Central memory CD8-positive, alpha-beta T cell (primary cell): ENCODE results near the gene SEC61A2.
A peak's percentile ranks its signal among the peaks of the same experiment; 100 is the strongest.

Experiments
- ATAC-seq: fragments of 150-1000 bp; cut with Tn5 transposase; replicated peaks from 2 replicates; pipeline ENCODE4 v1.10.0; 2022; ENCODE audit warnings: mild to moderate bottlenecking, moderate FRiP score, moderate number of reproducible peaks; ENCODE audit not compliant: poor library complexity, severe bottlenecking; ENCODE audit errors: extremely low read depth
- DNase-seq, 2 donors: peaks; one replicate each; pipeline ENCODE4 v3.0.0; 2021; ENCODE audit warnings: low spot score in 2 of 2
- H3K27ac Mint-ChIP-seq: one replicate; pipeline ENCODE4 v1.8.0; 2022; ENCODE audit warnings: low read depth, mild to moderate bottlenecking, moderate library complexity, mixed read lengths
- H3K27me3 Mint-ChIP-seq: one replicate; pipeline ENCODE4 v1.8.0; 2022; ENCODE audit warnings: mixed read lengths
- H3K36me3 Mint-ChIP-seq: one replicate; pipeline ENCODE4 v1.8.0; 2022; ENCODE audit warnings: mild to moderate bottlenecking, moderate library complexity, mixed read lengths; ENCODE audit not compliant: insufficient read depth
- H3K4me1 Mint-ChIP-seq: one replicate; pipeline ENCODE4 v1.8.0; 2022; ENCODE audit warnings: mixed read lengths
- H3K4me3 Mint-ChIP-seq: one replicate; pipeline ENCODE4 v1.8.0; 2022; ENCODE audit warnings: mild to moderate bottlenecking, moderate library complexity, mixed read lengths
- H3K9me3 Mint-ChIP-seq: one replicate; pipeline ENCODE4 v1.8.0; 2022; ENCODE audit warnings: mixed read lengths

The SEC61A2 gene

DNA sequence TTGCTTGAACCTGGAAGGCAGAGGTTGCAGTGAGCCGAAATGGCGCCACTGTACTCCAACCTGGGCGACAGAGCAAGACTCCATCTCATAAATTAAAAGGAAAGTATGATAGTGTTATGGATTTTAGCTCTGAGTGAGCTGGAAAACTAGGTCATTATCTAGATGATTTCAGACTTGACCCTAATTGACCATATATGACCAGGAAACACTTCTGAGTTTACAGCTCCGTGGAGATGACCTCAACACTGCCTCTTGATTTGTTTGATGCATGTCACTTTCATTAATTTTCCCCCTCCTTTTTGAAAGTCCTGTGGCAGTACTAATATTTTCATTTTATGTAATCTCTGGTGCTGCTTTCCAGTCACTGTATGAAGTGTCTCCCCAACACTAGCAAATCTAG lies 7.8 kb upstream of the SEC61A2 start:
- no peak overlapping the region for H3K4me3 Mint-ChIP-seq

DNA sequence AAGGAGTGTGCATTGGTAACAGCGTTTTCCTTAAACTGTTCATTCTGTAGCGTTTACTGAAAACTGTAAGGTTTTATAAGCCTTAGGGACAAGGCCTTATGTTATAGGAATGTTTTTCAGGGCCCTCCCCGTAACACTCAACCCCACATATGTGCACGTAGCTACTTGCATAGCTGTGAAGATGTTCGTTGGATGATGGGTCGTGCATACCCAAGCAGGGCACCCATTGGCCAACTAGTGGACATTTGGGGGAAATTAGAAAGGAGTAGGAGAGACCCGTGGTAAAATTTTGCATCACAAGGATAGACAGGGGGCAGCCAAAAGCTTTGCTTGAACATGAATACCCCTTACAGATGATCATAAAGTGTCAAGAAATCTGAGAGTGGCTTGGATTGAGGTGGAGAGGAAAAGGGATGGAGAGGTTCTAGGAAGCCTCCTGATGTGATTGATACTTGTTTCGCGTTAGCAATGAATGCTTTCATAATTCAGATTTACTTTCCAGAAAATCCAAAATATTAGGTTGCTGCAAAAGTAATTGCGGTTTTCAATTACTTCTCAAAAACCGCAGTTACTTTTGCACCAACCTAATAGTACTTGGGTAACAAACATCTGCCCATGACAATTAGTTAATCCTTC lies 878 bp downstream of the SEC61A2 start:
- DNase-seq (peak in 1 of 2 donors; percentile 20), ATAC-seq (peak; percentile 43)
- Mint-ChIP-seq H3K27ac (peak overlapping the region; percentile 92), H3K36me3 (peaks cover 11% of the 10 kb centered on the region), H3K4me3 (peak overlapping the region; percentile 84), H3K4me1 (peaks cover 18% of the 10 kb centered on the region), H3K27me3 (no peaks in the 10 kb centered on the region), H3K9me3 (no peaks in the 10 kb centered on the region)

More for the DNA sequence above, 7.8 kb upstream of the SEC61A2 start:
- ATAC-seq (no peak), DNase-seq (no peak)
- Mint-ChIP-seq H3K4me1 (peaks cover 15% of the 10 kb centered on the region), H3K9me3 (no peaks in the 10 kb centered on the region), H3K27ac (peak overlapping the region; percentile 92), H3K36me3 (peaks cover 26% of the 10 kb centered on the region), H3K27me3 (no peaks in the 10 kb centered on the region)

DNA sequence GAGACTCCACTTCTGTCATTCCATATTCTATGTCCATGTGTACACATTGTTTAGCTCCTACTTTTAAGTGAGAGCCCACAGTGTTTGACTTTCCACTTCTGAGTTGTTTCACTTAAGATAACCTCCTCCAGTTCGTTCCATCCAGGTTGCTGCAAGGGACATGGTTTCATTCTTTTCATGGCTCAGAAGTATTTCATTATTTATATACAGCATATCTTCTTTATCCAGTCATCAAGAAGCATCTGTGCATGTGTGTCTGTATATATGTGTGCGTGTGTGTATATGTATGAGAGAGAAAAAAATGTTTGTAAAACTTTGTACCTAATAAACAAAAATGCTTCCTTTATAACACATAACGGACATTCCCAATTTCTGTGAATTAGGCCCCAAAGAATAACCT lies 6.2 kb downstream of the SEC61A2 start:
- no peak for ATAC-seq
- Mint-ChIP-seq H3K9me3 (no peaks in the 10 kb centered on the region), H3K36me3 (peaks cover 22% of the 10 kb centered on the region), H3K4me3 (no peak overlapping the region), H3K27me3 (no peaks in the 10 kb centered on the region), H3K4me1 (peaks cover 4% of the 10 kb centered on the region), H3K27ac (no peak overlapping the region)
- DNase-seq, result no peak

DNA sequence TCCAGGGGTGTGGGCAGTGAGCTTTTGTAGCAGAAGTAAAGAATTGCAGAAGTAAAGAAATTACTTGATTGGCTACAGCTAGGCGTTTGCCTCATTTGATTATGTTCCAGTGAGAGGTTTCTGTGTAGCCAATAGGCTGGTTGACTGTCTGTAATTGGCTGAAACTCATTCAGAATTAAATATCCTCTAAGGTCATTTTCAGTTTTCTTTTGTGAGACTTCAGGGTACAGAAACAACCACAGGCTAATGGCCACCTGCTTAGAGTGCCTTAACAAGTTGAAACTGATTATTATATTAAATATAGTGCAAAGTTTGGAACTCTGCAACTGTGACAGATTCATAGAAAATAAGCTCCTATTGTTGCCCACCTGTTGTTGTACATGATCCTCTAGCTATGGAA lies 10.6 kb downstream of the SEC61A2 start:
- H3K4me3 Mint-ChIP-seq, result no peak overlapping the region
- H3K36me3 Mint-ChIP-seq, result peaks cover 33% of the 10 kb centered on the region
- ATAC-seq, result no peak
- no peak overlapping the region for H3K27ac Mint-ChIP-seq
- no peaks in the 10 kb centered on the region for H3K4me1 Mint-ChIP-seq
- H3K9me3 Mint-ChIP-seq, result no peaks in the 10 kb centered on the region
- H3K27me3 Mint-ChIP-seq, result no peaks in the 10 kb centered on the region
- no peak for DNase-seq

DNA sequence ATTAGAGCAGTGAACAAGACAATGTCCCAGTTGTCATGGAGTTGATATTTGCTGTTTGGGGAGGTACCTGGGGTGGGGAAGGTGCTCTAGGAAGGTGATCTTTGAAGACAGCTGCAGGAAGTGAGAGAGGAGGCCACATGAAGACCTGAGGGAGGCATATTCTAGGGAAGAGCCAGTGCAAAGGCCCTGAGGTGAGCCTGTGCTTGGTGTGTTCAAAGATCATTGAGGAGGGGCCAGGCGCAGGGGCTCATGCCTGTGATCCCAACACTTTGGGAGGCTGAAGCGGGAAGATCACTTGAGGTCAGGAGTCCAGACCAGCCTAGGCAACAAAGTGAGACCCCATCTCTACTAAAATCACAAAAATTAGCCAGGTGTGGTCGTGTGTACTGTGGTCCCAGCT lies 15.1 kb downstream of the SEC61A2 start:
- DNase-seq (no peak), ATAC-seq (no peak)
- H3K27me3 Mint-ChIP-seq, result no peaks in the 10 kb centered on the region
- no peaks in the 10 kb centered on the region for H3K4me1 Mint-ChIP-seq
- peak overlapping the region; percentile 2 for H3K27ac Mint-ChIP-seq
- no peak overlapping the region for H3K4me3 Mint-ChIP-seq
- no peaks in the 10 kb centered on the region for H3K9me3 Mint-ChIP-seq
- peaks cover 25% of the 10 kb centered on the region for H3K36me3 Mint-ChIP-seq

DNA sequence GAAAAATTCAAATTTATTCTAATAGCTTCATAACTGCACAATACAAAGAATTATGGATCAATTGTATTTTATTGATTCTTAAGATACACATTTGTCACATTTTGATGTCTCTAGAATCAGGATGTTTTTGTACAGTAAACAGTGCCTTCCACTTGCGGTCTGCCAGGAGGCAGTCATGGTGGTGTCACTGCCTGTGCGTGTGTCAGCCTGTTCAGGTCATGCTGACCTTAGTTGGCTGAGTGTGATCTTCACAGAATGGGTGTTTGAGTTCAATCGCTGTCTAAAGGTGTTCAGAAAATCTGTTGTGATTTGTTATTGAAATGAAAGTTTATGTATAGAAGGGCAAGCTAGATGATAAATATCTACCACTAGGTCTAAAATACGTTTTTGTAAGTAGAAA lies 20.7 kb downstream of the SEC61A2 start:
- Mint-ChIP-seq H3K4me3 (no peak overlapping the region), H3K27ac (no peak overlapping the region), H3K4me1 (no peaks in the 10 kb centered on the region), H3K36me3 (peaks cover 39% of the 10 kb centered on the region), H3K9me3 (no peaks in the 10 kb centered on the region), H3K27me3 (no peaks in the 10 kb centered on the region)
- ATAC-seq (no peak), DNase-seq (no peak)

DNA sequence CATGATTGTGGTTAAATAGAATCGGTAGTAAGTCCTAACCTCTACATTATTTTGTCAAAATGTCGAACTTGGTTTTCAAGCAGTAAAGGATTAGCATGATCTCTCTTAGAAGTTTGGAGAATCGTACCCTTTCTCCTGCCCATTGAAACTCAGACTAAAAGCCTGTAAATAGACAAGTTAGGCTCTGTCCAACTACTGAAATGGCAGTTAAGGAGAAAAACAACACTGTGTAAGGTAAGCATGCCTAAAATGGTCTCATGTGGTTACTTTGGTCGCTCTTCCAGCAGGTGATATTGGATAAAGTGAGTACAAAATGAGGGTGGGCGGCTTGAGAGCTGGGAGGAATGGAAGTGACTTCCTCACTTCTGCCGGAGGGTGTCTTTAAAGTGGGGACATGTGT lies 25.0 kb downstream of the SEC61A2 start:
- Mint-ChIP-seq H3K4me3 (no peak overlapping the region), H3K27ac (no peak overlapping the region)
- ATAC-seq, result no peak

DNA sequence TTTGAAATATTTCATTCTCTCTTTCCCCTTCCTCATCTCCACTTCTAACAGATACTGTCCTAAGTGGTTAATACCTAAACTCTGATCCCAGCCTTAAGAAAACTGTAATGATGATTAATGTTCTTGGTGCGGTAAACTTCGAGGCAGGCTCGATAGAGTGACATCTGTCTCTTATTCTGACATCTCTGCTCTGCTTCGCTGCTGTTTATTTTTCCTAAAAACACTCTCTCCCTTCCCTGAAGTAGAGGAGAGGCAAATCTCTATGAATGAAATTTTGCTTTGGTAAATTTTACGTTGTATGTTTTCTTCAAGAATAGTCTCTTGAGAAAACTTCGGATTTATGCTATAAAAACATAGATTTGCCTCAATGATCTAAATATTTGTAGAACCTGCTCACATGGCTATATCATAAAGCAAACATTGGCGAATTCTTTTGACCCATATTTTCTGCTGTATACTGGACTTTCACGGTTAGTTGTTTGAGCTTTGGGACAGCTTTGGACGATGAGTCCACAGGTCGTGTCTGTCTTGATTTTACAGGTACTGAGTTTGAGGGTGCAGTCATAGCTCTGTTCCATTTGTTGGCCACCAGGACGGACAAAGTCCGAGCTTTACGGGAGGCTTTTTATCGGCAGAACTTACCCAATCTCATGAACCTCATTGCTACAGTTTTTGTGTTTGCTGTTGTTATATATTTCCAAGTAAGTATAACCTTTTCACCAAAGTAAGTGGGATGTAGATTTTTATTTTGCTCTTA lies 27.1 kb downstream of the SEC61A2 start:
- peaks cover 24% of the 10 kb centered on the region for H3K36me3 Mint-ChIP-seq

More for the DNA sequence above, 25.0 kb downstream of the SEC61A2 start:
- Mint-ChIP-seq H3K4me1 (no peaks in the 10 kb centered on the region), H3K9me3 (no peaks in the 10 kb centered on the region), H3K36me3 (peaks cover 32% of the 10 kb centered on the region), H3K27me3 (no peaks in the 10 kb centered on the region)
- no peak for DNase-seq

DNA sequence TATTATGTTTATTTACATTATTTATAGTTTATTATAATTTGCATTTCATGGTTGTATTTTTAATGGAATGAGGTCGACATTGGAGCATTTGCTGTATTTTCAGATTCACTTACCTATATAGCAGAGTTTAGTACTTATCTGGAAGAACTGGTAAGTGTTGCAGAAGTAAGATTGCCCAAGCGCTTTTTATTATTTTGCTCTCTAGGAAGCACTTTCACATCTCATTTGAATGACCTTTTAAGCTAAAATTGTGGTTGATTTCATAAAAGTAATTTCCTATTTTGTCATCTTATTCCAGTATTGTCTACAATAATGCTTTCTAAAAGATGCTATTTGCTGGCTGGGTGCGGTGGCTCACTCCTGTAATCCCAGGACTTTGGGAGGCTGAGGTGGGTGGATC lies 28.6 kb downstream of the SEC61A2 start:
- H3K4me3 Mint-ChIP-seq, result no peak overlapping the region
- no peak overlapping the region for H3K27ac Mint-ChIP-seq
- H3K9me3 Mint-ChIP-seq, result no peaks in the 10 kb centered on the region
- DNase-seq (no peak), ATAC-seq (no peak)
- no peaks in the 10 kb centered on the region for H3K4me1 Mint-ChIP-seq
- H3K36me3 Mint-ChIP-seq, result peaks cover 23% of the 10 kb centered on the region
- H3K27me3 Mint-ChIP-seq, result no peaks in the 10 kb centered on the region

More for the DNA sequence above, 27.1 kb downstream of the SEC61A2 start:
- H3K27ac Mint-ChIP-seq, result no peak overlapping the region
- no peaks in the 10 kb centered on the region for H3K27me3 Mint-ChIP-seq
- DNase-seq, result no peak
- no peaks in the 10 kb centered on the region for H3K9me3 Mint-ChIP-seq
- no peak overlapping the region for H3K4me3 Mint-ChIP-seq
- no peak for ATAC-seq
- H3K4me1 Mint-ChIP-seq, result no peaks in the 10 kb centered on the region

DNA sequence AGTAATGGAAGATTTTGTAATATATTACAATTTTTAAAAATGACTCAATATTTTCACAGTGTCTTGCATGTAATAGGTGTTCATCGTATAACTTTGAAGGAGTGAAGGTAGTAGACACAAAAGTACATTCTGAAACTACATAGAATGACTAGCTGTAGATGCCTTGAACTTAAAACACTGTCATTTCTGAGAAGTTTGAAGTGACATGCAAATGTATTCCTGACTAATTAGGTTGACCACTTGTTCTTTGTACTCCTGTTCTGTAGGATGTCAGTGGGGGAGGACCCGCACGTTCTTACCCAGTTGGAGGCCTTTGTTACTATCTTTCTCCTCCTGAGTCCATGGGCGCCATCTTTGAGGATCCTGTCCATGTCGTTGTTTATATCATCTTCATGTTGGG lies 31.2 kb downstream of the SEC61A2 start:
- no peaks in the 10 kb centered on the region for H3K9me3 Mint-ChIP-seq
- H3K4me1 Mint-ChIP-seq, result no peaks in the 10 kb centered on the region
- no peak overlapping the region for H3K27ac Mint-ChIP-seq
- no peak for ATAC-seq
- H3K36me3 Mint-ChIP-seq, result peaks cover 26% of the 10 kb centered on the region
- H3K4me3 Mint-ChIP-seq, result no peak overlapping the region
- H3K27me3 Mint-ChIP-seq, result no peaks in the 10 kb centered on the region
- DNase-seq, result no peak

DNA sequence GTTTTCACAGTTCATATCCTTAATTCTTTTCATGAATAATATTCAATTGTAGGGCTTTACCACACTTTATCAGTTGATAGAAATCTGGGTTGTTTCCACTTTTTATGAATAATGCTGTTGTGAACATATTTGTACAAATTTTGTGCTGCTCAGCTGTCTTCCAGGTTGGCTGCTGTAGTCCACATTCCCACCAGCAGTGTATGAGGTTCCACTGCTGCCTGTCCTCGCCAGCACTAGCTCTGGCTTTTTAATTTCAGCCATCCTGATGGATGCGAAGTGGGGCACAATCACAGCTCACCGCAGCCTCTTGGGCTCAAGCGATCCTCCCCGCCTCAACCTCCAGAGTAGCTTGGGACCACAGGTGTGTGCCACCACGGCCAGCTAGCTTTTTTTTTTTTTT lies 33.5 kb downstream of the SEC61A2 start:
- ATAC-seq, result no peak
- H3K36me3 Mint-ChIP-seq, result peaks cover 35% of the 10 kb centered on the region
- H3K4me3 Mint-ChIP-seq, result no peak overlapping the region
- no peaks in the 10 kb centered on the region for H3K4me1 Mint-ChIP-seq
- H3K27ac Mint-ChIP-seq, result no peak overlapping the region
- DNase-seq, result no peak
- H3K27me3 Mint-ChIP-seq, result no peaks in the 10 kb centered on the region
- no peaks in the 10 kb centered on the region for H3K9me3 Mint-ChIP-seq

DNA sequence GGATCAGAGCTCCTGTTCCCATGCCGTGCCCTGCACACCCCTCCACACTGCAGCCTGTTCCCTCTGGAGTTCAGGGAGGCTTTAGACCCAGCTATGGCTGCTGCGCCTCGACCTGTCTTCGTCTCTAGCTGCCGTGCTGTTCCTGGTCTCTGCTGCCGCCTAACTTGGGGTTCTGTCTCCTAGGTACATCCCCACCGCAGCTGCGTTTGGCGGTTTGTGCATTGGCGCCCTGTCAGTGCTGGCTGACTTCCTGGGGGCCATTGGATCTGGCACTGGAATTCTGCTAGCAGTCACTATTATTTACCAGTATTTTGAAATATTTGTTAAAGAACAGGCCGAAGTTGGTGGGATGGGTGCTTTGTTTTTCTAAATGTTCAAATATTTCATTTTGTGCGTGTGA lies 34.6 kb downstream of the SEC61A2 start:
- ATAC-seq (no peak), DNase-seq (no peak)
- no peaks in the 10 kb centered on the region for H3K4me1 Mint-ChIP-seq
- H3K4me3 Mint-ChIP-seq, result no peak overlapping the region
- peaks cover 35% of the 10 kb centered on the region for H3K36me3 Mint-ChIP-seq
- no peaks in the 10 kb centered on the region for H3K9me3 Mint-ChIP-seq
- no peaks in the 10 kb centered on the region for H3K27me3 Mint-ChIP-seq
- no peak overlapping the region for H3K27ac Mint-ChIP-seq

DNA sequence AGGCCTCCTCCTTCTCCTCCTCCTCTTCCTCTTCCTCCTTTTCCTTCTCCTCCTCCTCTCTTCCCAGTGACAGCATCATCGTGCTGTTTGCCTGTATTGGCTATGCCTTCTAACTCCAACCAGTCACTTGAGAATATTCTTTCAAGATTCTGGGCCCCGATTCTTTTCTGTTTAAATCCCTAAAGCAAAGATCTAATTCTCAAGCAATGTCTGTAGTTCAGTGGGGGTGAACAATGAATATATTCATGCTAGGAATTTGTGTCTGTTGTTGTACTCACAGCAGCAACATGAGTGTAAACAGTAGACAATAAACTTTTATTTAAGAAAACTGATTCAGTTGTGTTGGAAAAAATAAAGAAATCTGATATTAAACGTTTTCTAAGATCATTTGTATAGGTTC lies 35.6 kb downstream of the SEC61A2 start:
- no peak for ATAC-seq
- Mint-ChIP-seq H3K4me1 (no peaks in the 10 kb centered on the region), H3K9me3 (no peaks in the 10 kb centered on the region), H3K4me3 (no peak overlapping the region), H3K27ac (peak overlapping the region; percentile 24), H3K27me3 (no peaks in the 10 kb centered on the region), H3K36me3 (peaks cover 40% of the 10 kb centered on the region)
- DNase-seq, result no peak
